K562 (cell line): ENCODE measurements around the gene STUB1. TPM values are rescaled to one million over a fixed set of nuclear protein-coding genes. Genes with fewer than 3 reads are reported as not detected.

Source experiments
- BCL6 ChIP-seq: fragments of 250-450 bp; sonication (Bioruptor Pico); IDR thresholded peaks from 2 replicates; pipeline ENCODE4 v1.4.0; 2020
- KDM1A ChIP-seq, 2 experiments: fragments of 450-650 bp; IDR thresholded peaks; 2 replicates each; pipeline ENCODE4 v1.6.1; 2016; ENCODE audit warnings: mild to moderate bottlenecking in 2 of 2
- KLF1 ChIP-seq: fragments of 450-650 bp; IDR thresholded peaks from 2 replicates; pipeline ENCODE4 v1.6.1; 2016; ENCODE audit warnings: missing genetic modification characterization, missing compliant biosample characterization
- NFATC3 ChIP-seq: fragments of 450-650 bp; IDR thresholded peaks from 2 replicates; pipeline ENCODE4 v1.6.1; 2017; ENCODE audit warnings: mild to moderate bottlenecking
- PHF20 ChIP-seq: fragments of 450-650 bp; IDR thresholded peaks from 2 replicates; pipeline ENCODE4 v1.6.1; 2018; ENCODE audit not compliant: partially characterized antibody
- POLR2A ChIP-seq: fragments of 450-650 bp; conservative IDR thresholded peaks from 2 replicates; pipeline ENCODE4 v1.6.1; 2016
- SETDB1 ChIP-seq: IDR thresholded peaks from one replicate; pipeline ENCODE4 v1.6.1; 2012; ENCODE audit warnings: low read length, control low read depth, inconsistent platforms
- SMAD1 ChIP-seq: fragments of 150-350 bp; IDR thresholded peaks from 2 replicates; pipeline ENCODE4 v1.6.1; 2014; ENCODE audit warnings: low read length, low read depth; ENCODE audit not compliant: partially characterized antibody
- ZBTB26 ChIP-seq: fragments of 450-650 bp; formaldehyde crosslinking; IDR thresholded peaks from 2 replicates; pipeline ENCODE4 v1.4.0; 2022; ENCODE audit warnings: missing genetic modification characterization
- ZFX ChIP-seq: sonication (generic); formaldehyde crosslinking; IDR thresholded peaks from 2 replicates; pipeline ENCODE4 v1.8.0; 2022; ENCODE audit warnings: mild to moderate bottlenecking, missing genetic modification reagents, moderate library complexity
- ZNF217 ChIP-seq: sonication (generic); formaldehyde crosslinking; IDR thresholded peaks from 2 replicates; pipeline ENCODE4 v1.8.0; 2022; ENCODE audit warnings: mild to moderate bottlenecking, missing genetic modification reagents
- ZNF384 ChIP-seq: IDR thresholded peaks from 2 replicates; pipeline ENCODE4 v1.6.1; 2012; ENCODE audit warnings: low read depth, low read length, improper control_type of control experiment
- ZNF395 ChIP-seq: fragments of 200-800 bp; sonication (Bioruptor generic); IDR thresholded peaks from 2 replicates; pipeline ENCODE4 v1.6.1; 2017; ENCODE audit warnings: missing genetic modification characterization, missing compliant biosample characterization
- ZNF431 ChIP-seq: sonication (generic); formaldehyde crosslinking; IDR thresholded peaks from 2 replicates; pipeline ENCODE4 v1.8.0; 2022; ENCODE audit warnings: mild to moderate bottlenecking, missing genetic modification reagents
- ZNF511 ChIP-seq: sonication (generic); formaldehyde crosslinking; IDR thresholded peaks from 2 replicates; pipeline ENCODE4 v1.8.0; 2022; ENCODE audit warnings: mild to moderate bottlenecking, missing genetic modification reagents
- ZNF592 ChIP-seq: fragments of 450-650 bp; IDR thresholded peaks from 2 replicates; pipeline ENCODE4 v1.6.1; 2017; ENCODE audit warnings: antibody characterized with exemption, mild to moderate bottlenecking
- polyA plus RNA-seq, 8 experiments: library from polyadenylated mRNA; depleted of rRNA in 4 of 8; stranded (reverse) in 5 of 8; unstranded in 3 of 8; fragments of >200 nt; fragmentation: Nextera tagmentation in 2 of 8; fragmentation: Illumina TruSeq in 1 of 8; extraction: Ambion mirVana in 2 of 8; extraction: Trizol in 1 of 8; gene quantifications; 2 replicates each; pipeline versions ENCODE4 v1.2.1 to v1.2.3, GENCODE V29; 2011 to 2014; ENCODE audit warnings: inconsistent platforms in 1 of 8, missing spikeins in 1 of 8
- total RNA-seq, 7 experiments: library from RNA; depleted of rRNA in 6 of 7; stranded (reverse); fragments of >200 nt in 6 of 7; fragmentation: Illumina TruSeq in 2 of 7; extraction: Trizol in 2 of 7; gene quantifications; 2 replicates each; pipeline versions ENCODE4 v1.2.1 to v1.2.3, GENCODE V29; 2011 to 2021; ENCODE audit warnings: low replicate concordance in 1 of 7

Gene STUB1
- total and polyA plus RNA-seq, 9 of the 15 experiments (the other 6 are each of a cell fraction or from before 2014, with no cell fraction given) = 10.6 to 251 (median 152) TPM

- TF ChIP-seq ZFX (CRISPR knock-in tag) (peak; percentile 93), NFATC3 (no peak), ZBTB26 (CRISPR knock-in tag) (no peak), ZNF395 (CRISPR knock-in tag) (no peak), SETDB1 (no peak), ZNF384 (no peak), KLF1 (tag) (no peak), BCL6 (CRISPR knock-in tag) (no peak), ZNF431 (CRISPR knock-in tag) (no peak; the same call in 1 of the 2 replicates), PHF20 (peak; percentile 60), SMAD1 (no peak), ZNF592 (no peak; the same call in none of the 2 replicates), KDM1A (IDR thresholded peaks at IDR 0.05) (no peak), ZNF217 (no peak), POLR2A (no peak; the same call in 1 of the 2 replicates), ZNF511 (CRISPR knock-in tag) (no peak)
These were observed 44.5 kb upstream of the STUB1 start (continued) for GRCh38 chr16:635573-636205.
